PC-3 (cell line): ENCODE data around the gene RMND5B.

ENCODE experiments used
- CTCF ChIP-seq: fragments of 300-600 bp; sonication (generic); conservative IDR thresholded peaks from 2 replicates; pipeline ENCODE4 v1.5.1; 2017; ENCODE audit warnings: antibody characterized with exemption, low read depth, mild to moderate bottlenecking, low read length
- EZH2 ChIP-seq: fragments of 300-600 bp; sonication (generic); IDR thresholded peaks from one replicate; pipeline ENCODE4 v1.6.1; 2017; ENCODE audit warnings: antibody characterized with exemption, mild to moderate bottlenecking, low read length; ENCODE audit not compliant: unreplicated experiment
- EZH2phosphoT487 ChIP-seq: fragments of 300-600 bp; sonication (generic); IDR thresholded peaks from 2 replicates; pipeline ENCODE4 v1.6.1; 2018; ENCODE audit warnings: mild to moderate bottlenecking, antibody characterized with exemption, low read length, borderline replicate concordance

- no peak for TF ChIP-seq CTCF
- no peak for TF ChIP-seq EZH2
- no peak for TF ChIP-seq EZH2phosphoT487
Observed at GRCh38 chr5:178174456-178174855, 43.6 kb downstream of the RMND5B start.
